ENCODE measurements around the gene TMPRSS7. TPM values are rescaled to one million over a fixed set of nuclear protein-coding genes. Genes with fewer than 3 reads are reported as not detected.

TMPRSS7 gene
- total RNA-seq, 3 donors from 2014 or later: 0.15 TPM; not detected in 2

DNA sequence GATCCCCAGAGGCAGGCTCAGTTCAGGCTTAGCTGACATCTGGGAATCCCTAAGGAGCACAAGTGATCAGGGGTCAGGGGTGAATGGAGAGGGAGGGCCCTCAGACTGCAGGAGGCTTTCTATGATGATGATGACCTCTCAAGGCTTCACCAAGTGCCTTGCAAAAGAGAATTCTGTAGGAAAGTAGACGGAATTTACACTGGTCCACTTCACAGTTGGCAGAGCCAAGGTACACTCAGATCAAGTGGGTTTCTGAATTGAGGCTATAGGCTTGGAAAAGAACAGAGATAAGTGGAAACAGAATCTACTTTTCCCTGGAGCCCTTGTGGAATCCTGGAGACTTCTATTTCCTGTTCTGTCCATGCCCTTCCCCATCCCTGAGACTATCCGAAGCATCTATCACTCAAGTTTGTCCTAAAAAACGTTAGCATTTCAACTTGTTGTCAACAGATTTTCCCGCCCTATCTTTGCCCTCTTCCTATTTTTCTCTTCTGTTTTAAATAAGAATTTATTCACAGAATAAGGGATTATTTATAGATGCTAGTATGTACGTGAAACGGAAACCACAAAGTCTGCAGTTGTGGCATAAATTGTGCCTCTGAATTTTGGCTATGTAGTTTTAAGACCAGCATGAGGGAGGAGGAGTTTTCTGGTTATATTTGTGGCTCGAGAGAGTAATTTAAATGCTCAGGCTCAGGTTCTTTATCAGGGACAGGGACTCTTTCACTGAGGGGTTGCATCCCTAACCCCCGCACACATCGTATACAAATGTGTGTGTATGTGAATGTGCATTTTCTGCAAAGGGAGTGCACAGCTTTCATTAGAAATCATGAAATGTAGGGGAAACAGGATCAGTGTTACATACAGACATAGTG lies 85.7 kb downstream of the TMPRSS7 start:
- Histone ChIP-seq H3K36me3 (no peaks in the 10 kb centered on the region), H3K4me1 (no peaks in the 10 kb centered on the region), H3K27me3 (no peaks in the 10 kb centered on the region), H3K27ac (no peak overlapping the region), H3K9me3 (no peaks in the 10 kb centered on the region), H3K4me3 (no peak overlapping the region)
- no peak for DNase-seq (ENCODE audit: low spot score in 2 of 2)
- TF ChIP-seq, protein P1, sequence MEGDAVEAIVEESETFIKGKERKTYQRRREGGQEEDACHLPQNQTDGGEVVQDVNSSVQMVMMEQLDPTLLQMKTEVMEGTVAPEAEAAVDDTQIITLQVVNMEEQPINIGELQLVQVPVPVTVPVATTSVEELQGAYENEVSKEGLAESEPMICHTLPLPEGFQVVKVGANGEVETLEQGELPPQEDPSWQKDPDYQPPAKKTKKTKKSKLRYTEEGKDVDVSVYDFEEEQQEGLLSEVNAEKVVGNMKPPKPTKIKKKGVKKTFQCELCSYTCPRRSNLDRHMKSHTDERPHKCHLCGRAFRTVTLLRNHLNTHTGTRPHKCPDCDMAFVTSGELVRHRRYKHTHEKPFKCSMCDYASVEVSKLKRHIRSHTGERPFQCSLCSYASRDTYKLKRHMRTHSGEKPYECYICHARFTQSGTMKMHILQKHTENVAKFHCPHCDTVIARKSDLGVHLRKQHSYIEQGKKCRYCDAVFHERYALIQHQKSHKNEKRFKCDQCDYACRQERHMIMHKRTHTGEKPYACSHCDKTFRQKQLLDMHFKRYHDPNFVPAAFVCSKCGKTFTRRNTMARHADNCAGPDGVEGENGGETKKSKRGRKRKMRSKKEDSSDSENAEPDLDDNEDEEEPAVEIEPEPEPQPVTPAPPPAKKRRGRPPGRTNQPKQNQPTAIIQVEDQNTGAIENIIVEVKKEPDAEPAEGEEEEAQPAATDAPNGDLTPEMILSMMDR (IDR thresholded peaks at IDR 0.05): no peak
- TF ChIP-seq POLR2AphosphoS5 (IDR thresholded peaks at IDR 0.05): no peak
- TF ChIP-seq POLR2A (IDR thresholded peaks at IDR 0.05): no peak
- intact Hi-C loops (cut with DNase I; ENCODE audit: low total_unique reads): no loop called here

DNA sequence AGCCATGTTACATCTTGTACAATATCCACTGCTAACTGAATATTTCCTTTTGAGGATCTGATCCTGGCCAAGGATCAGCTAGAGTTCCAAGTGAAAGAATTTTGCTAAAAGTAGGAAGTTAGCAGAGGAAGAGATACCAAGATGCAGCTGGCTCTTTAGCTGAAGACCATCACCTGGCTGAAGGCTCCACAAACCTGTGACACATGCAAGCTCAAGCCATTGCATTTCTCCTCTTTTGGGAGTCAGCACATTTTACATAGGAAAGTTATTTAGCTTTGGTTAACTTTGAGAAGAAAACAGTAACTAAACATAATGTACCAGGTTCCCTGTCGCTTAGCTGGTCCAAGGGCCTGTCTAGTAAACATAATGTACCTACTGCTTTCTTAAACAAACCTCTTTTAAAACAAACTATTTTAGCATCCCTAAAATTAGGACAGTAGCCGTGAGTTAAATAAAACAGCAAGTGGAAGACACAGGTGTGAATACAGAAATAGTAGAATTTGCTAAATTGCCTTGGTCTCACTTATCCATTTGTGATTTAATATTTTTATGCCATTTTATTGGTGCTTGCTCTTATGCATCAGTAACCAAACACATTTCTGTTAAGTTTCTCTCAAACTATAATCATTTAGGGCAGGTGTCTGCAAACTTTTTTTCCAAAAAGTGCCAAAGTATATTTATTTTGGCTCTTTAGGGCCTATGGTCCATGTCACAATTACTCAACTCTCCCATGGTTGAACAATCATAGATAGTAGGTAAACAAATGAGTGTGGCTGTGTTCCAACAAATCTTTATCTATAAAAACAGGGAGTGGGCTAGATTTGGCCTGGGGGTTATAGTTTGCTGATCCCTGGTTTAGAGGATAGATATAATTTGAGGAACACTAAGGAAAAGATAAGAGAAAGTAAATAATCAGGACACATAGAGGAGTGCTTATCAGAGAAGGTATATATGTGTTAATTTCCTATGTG lies 87.3 kb downstream of the TMPRSS7 start:
- no peak for DNase-seq (ENCODE audit: low spot score in 2 of 2)
- TF ChIP-seq POLR2AphosphoS5 (IDR thresholded peaks at IDR 0.05) (no peak), POLR2A (IDR thresholded peaks at IDR 0.05) (no peak)
- TF ChIP-seq, protein P1 (IDR thresholded peaks at IDR 0.05): no peak
- intact Hi-C loops (cut with DNase I; ENCODE audit: low total_unique reads): no loop called here
- Histone ChIP-seq H3K4me1 (no peaks in the 10 kb centered on the region), H3K36me3 (no peaks in the 10 kb centered on the region), H3K27ac (no peak overlapping the region), H3K27me3 (no peaks in the 10 kb centered on the region), H3K4me3 (no peak overlapping the region), H3K9me3 (no peaks in the 10 kb centered on the region)

DNA sequence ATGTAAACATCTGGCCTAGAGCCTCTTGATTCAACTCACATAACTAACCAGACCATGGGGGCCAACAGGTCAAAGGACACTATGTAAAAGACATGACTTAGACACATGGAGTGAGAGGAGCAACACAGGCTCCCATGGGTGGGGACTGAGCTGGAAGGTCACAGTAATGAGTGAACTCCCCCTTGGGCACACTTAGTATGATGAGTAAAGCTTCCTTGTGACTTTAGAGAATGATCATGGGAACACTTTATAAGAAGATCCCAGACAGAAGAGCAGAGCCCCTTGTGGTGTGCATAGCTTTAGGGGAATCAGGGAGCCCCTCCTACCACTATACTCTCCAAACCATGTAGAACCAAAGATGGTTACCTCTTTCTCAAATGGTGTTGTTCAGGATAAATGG lies 88.3 kb downstream of the TMPRSS7 start:
- H3K9me3 ChIP-seq: no peaks in the 10 kb centered on the region
- intact Hi-C loops (cut with DNase I; ENCODE audit: low total_unique reads): no loop called here
- no peak for DNase-seq (ENCODE audit: low spot score in 2 of 2)
- no peak overlapping the region for H3K27ac ChIP-seq
- no peaks in the 10 kb centered on the region for H3K4me1 ChIP-seq
- no peak overlapping the region for H3K4me3 ChIP-seq
- no peaks in the 10 kb centered on the region for H3K36me3 ChIP-seq
- no peaks in the 10 kb centered on the region for H3K27me3 ChIP-seq
- TF ChIP-seq, protein P1 (IDR thresholded peaks at IDR 0.05): no peak
- TF ChIP-seq POLR2AphosphoS5 (IDR thresholded peaks at IDR 0.05) (no peak), POLR2A (IDR thresholded peaks at IDR 0.05) (no peak)

DNA sequence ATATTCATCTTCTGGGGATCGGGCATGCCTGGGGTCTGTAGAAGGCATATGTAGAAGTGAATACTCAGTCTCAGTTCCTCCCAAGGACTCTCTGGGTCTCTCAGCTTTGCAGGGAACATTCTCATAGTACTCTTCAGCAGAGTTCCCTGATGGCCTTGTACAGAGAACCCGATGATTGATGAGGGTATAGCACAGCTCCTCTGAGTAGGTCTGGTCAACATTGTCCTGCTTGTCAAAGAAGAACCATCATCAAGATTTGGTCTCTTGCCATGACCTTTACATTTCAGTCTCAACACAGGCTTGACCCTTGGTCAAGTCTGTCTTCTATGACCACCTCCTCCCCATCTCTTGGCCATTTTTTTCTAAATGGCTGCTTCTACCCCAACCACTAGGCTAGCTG lies 89.0 kb downstream of the TMPRSS7 start:
- H3K4me1 ChIP-seq: no peaks in the 10 kb centered on the region
- no peak overlapping the region for H3K4me3 ChIP-seq
- TF ChIP-seq POLR2A (IDR thresholded peaks at IDR 0.05): no peak
- TF ChIP-seq, protein P1 (IDR thresholded peaks at IDR 0.05): no peak
- no peak for TF ChIP-seq POLR2AphosphoS5 (IDR thresholded peaks at IDR 0.05)
- H3K27ac ChIP-seq: no peak overlapping the region
- intact Hi-C loops (cut with DNase I; ENCODE audit: low total_unique reads): no loop called here
- H3K27me3 ChIP-seq: no peaks in the 10 kb centered on the region
- H3K36me3 ChIP-seq: no peaks in the 10 kb centered on the region
- H3K9me3 ChIP-seq: no peaks in the 10 kb centered on the region
- no peak for DNase-seq (ENCODE audit: low spot score in 2 of 2)
